ENCODE data around the gene ZNF655. TPM values are rescaled to one million over a fixed set of nuclear protein-coding genes. Genes with fewer than 3 reads are reported as not detected.

The ZNF655 gene
- total and polyA plus RNA-seq, 4 donors = 41.3 to 138 (median 61.2) TPM

GRCh38 chr7:99623091-99623693 lies 64.8 kb downstream of the ZNF655 start:
- peaks cover 0 to 3% (median 0%) of the 10 kb centered on the region in 5 donors for H3K4me1 ChIP-seq (ENCODE audit: control insufficient read depth in 5 of 5, insufficient read depth in 5 of 5, low read length in 5 of 5)
- H3K9ac ChIP-seq (ENCODE audit: insufficient read depth in 1 of 2, low read length in 2 of 2) = no peak overlapping the region
- peaks cover 48 to 72% (median 57%) of the 10 kb centered on the region in 4 donors for H3K36me3 ChIP-seq (ENCODE audit: control insufficient read depth in 4 of 4, insufficient read depth in 4 of 4, low read length in 4 of 4)
- no peaks in the 10 kb centered on the region for H3K9me3 ChIP-seq (ENCODE audit: control insufficient read depth in 4 of 4, insufficient read depth in 3 of 4, low read length in 3 of 4)
- TF ChIP-seq CTCF (IDR thresholded peaks at IDR 0.05; ENCODE audit: control extremely low read depth, extremely low read depth) = no peak
- H3K27ac ChIP-seq (ENCODE audit: low read depth in 1 of 2, low read length in 1 of 2) = no peak overlapping the region
- WGBS, 2 donors = 86 to 91% methylated on average over 7 of the region's 7 CpGs
- no peaks in the 10 kb centered on the region for H3K27me3 ChIP-seq (ENCODE audit: control insufficient read depth in 3 of 3, insufficient read depth in 3 of 3, low read length in 2 of 3)
- ATAC-seq (ENCODE audit: insufficient read depth, low FRiP score) (no peak), DNase-seq (no peak)
- no peak overlapping the region for H3K4me3 ChIP-seq

- H3K36me3 ChIP-seq (ENCODE audit: control insufficient read depth in 4 of 4, insufficient read depth in 4 of 4, low read length in 4 of 4) = peaks cover 51 to 72% (median 57%) of the 10 kb centered on the region in 4 donors
- TF ChIP-seq CTCF (IDR thresholded peaks at IDR 0.05; ENCODE audit: control extremely low read depth, extremely low read depth) = no peak
- H3K27ac ChIP-seq (ENCODE audit: low read depth in 1 of 2, low read length in 1 of 2) = no peak overlapping the region
- H3K9ac ChIP-seq (ENCODE audit: insufficient read depth in 1 of 2, low read length in 2 of 2) = no peak overlapping the region
- DNase-seq (no peak), ATAC-seq (ENCODE audit: insufficient read depth, low FRiP score) (no peak)
- H3K4me3 ChIP-seq = no peak overlapping the region
- no peaks in the 10 kb centered on the region for H3K27me3 ChIP-seq (ENCODE audit: control insufficient read depth in 3 of 3, insufficient read depth in 3 of 3, low read length in 2 of 3)
- no peaks in the 10 kb centered on the region for H3K9me3 ChIP-seq (ENCODE audit: control insufficient read depth in 4 of 4, insufficient read depth in 3 of 4, low read length in 3 of 4)
- H3K4me1 ChIP-seq (ENCODE audit: control insufficient read depth in 5 of 5, insufficient read depth in 5 of 5, low read length in 5 of 5) = peaks cover 0 to 3% (median 0%) of the 10 kb centered on the region in 5 donors
- 86 to 89% methylated on average over 9 of the region's 9 CpGs for whole genome bisulfite sequencing, 2 donors
These were observed 65.4 kb downstream of the ZNF655 start for GRCh38 chr7:99623702-99624447.

GRCh38 chr7:99624484-99624883 lies 66.0 kb downstream of the ZNF655 start:
- Histone ChIP-seq H3K36me3 (ENCODE audit: control insufficient read depth in 4 of 4, insufficient read depth in 4 of 4, low read length in 4 of 4) (peaks cover 49 to 76% (median 56%) of the 10 kb centered on the region in 4 donors), H3K9me3 (ENCODE audit: control insufficient read depth in 4 of 4, insufficient read depth in 3 of 4, low read length in 3 of 4) (no peaks in the 10 kb centered on the region), H3K9ac (ENCODE audit: insufficient read depth in 1 of 2, low read length in 2 of 2) (no peak overlapping the region), H3K27ac (ENCODE audit: low read depth in 1 of 2, low read length in 1 of 2) (no peak overlapping the region), H3K4me1 (ENCODE audit: control insufficient read depth in 5 of 5, insufficient read depth in 5 of 5, low read length in 5 of 5) (peaks cover 0 to 3% (median 0%) of the 10 kb centered on the region in 5 donors), H3K4me3 (no peak overlapping the region), H3K27me3 (ENCODE audit: control insufficient read depth in 3 of 3, insufficient read depth in 3 of 3, low read length in 2 of 3) (no peaks in the 10 kb centered on the region)
- WGBS, 2 donors = 67 to 77% methylated on average over 16 of the region's 16 CpGs
- ATAC-seq (ENCODE audit: insufficient read depth, low FRiP score) (no peak), DNase-seq (no peak)
- TF ChIP-seq CTCF (IDR thresholded peaks at IDR 0.05; ENCODE audit: control extremely low read depth, extremely low read depth) = no peak
